ENCODE data around the gene CTNNA2.

Gene CTNNA2

GRCh38 chr2:79975791-79976565, 463.1 kb downstream of the CTNNA2 start:
- Histone ChIP-seq H3K4me2 (ENCODE audit: low read length) (no peak overlapping the region), H2AFZ (no peak overlapping the region), H3K9me3 (ENCODE audit: control insufficient read depth, low read length) (no peaks in the 10 kb centered on the region), H3K27me3 (ENCODE audit: control insufficient read depth, insufficient read depth, low read length) (no peaks in the 10 kb centered on the region), H3K9ac (no peak overlapping the region), H3K4me1 (no peaks in the 10 kb centered on the region), H3K79me2 (no peaks in the 10 kb centered on the region), H3K4me3 (ENCODE audit: low read depth, low read length) (no peak overlapping the region), H3K27ac (no peak overlapping the region), H3K36me3 (ENCODE audit: control insufficient read depth, insufficient read depth, low read length) (no peaks in the 10 kb centered on the region)
- TF ChIP-seq CTCF (IDR thresholded peaks at IDR 0.05) = no peak

- Histone ChIP-seq H3K4me3 (ENCODE audit: low read depth, low read length) (no peak overlapping the region), H3K4me2 (ENCODE audit: low read length) (no peak overlapping the region), H3K36me3 (ENCODE audit: control insufficient read depth, insufficient read depth, low read length) (no peaks in the 10 kb centered on the region), H3K79me2 (no peaks in the 10 kb centered on the region), H3K27me3 (ENCODE audit: control insufficient read depth, insufficient read depth, low read length) (no peaks in the 10 kb centered on the region), H3K9me3 (ENCODE audit: control insufficient read depth, low read length) (no peaks in the 10 kb centered on the region), H3K27ac (no peak overlapping the region), H2AFZ (no peak overlapping the region), H3K9ac (no peak overlapping the region), H3K4me1 (no peaks in the 10 kb centered on the region)
- TF ChIP-seq CTCF (IDR thresholded peaks at IDR 0.05) = no peak
These were observed 464.9 kb downstream of the CTNNA2 start for GRCh38 chr2:79977792-79978191.

- H3K4me3 ChIP-seq (ENCODE audit: low read depth, low read length) = no peak overlapping the region
These were observed 467.3 kb downstream of the CTNNA2 start for GRCh38 chr2:79980116-79980515.

GRCh38 chr2:79980816-79981215, 468.0 kb downstream of the CTNNA2 start:
- H3K4me3 ChIP-seq (ENCODE audit: low read depth, low read length) = no peak overlapping the region
- no peak overlapping the region for H3K9ac ChIP-seq
- no peaks in the 10 kb centered on the region for H3K4me1 ChIP-seq
- H3K9me3 ChIP-seq (ENCODE audit: control insufficient read depth, low read length) = no peaks in the 10 kb centered on the region
- no peak overlapping the region for H2AFZ ChIP-seq
- no peak overlapping the region for H3K27ac ChIP-seq
- no peaks in the 10 kb centered on the region for H3K36me3 ChIP-seq (ENCODE audit: control insufficient read depth, insufficient read depth, low read length)
- no peaks in the 10 kb centered on the region for H3K79me2 ChIP-seq
- H3K27me3 ChIP-seq (ENCODE audit: control insufficient read depth, insufficient read depth, low read length) = no peaks in the 10 kb centered on the region
- TF ChIP-seq CTCF (IDR thresholded peaks at IDR 0.05) = no peak
- H3K4me2 ChIP-seq (ENCODE audit: low read length) = no peak overlapping the region

More at GRCh38 chr2:79980116-79980515, 467.3 kb downstream of the CTNNA2 start:
- Histone ChIP-seq H3K36me3 (ENCODE audit: control insufficient read depth, insufficient read depth, low read length) (no peaks in the 10 kb centered on the region), H3K27me3 (ENCODE audit: control insufficient read depth, insufficient read depth, low read length) (no peaks in the 10 kb centered on the region), H3K9ac (no peak overlapping the region), H3K4me1 (no peaks in the 10 kb centered on the region), H2AFZ (no peak overlapping the region), H3K79me2 (no peaks in the 10 kb centered on the region), H3K9me3 (ENCODE audit: control insufficient read depth, low read length) (no peaks in the 10 kb centered on the region), H3K27ac (no peak overlapping the region), H3K4me2 (ENCODE audit: low read length) (no peak overlapping the region)
- no peak for TF ChIP-seq CTCF (IDR thresholded peaks at IDR 0.05)

GRCh38 chr2:79981316-79981715, 468.5 kb downstream of the CTNNA2 start:
- Histone ChIP-seq H3K79me2 (no peaks in the 10 kb centered on the region), H2AFZ (no peak overlapping the region), H3K9me3 (ENCODE audit: control insufficient read depth, low read length) (no peaks in the 10 kb centered on the region), H3K4me3 (ENCODE audit: low read depth, low read length) (no peak overlapping the region), H3K4me1 (no peaks in the 10 kb centered on the region), H3K27ac (no peak overlapping the region), H3K9ac (no peak overlapping the region), H3K4me2 (ENCODE audit: low read length) (no peak overlapping the region), H3K27me3 (ENCODE audit: control insufficient read depth, insufficient read depth, low read length) (no peaks in the 10 kb centered on the region), H3K36me3 (ENCODE audit: control insufficient read depth, insufficient read depth, low read length) (no peaks in the 10 kb centered on the region)
- no peak for TF ChIP-seq CTCF (IDR thresholded peaks at IDR 0.05)

Data from parathyroid adenoma (tissue), 2 donors.